C4-2B (cell line): ENCODE measurements around the gene TJP1.
"Not testable (repeated sequence)": the region's sequence is repeated elsewhere in the genome, so short reads cannot be mapped to it uniquely, and the experiment has no call there.

Source experiments
- H3K27ac ChIP-seq: fragments of 450-650 bp; 2 replicates; pipeline ENCODE4 v1.5.1; 2017
- ZFX ChIP-seq: fragments of 450-650 bp; IDR thresholded peaks from 2 replicates; pipeline ENCODE4 v1.6.1; 2017
- TF ChIP-seq, protein P1 (sequence below): fragments of 450-650 bp; conservative IDR thresholded peaks from 2 replicates; pipeline ENCODE4 v1.5.1; 2017; ENCODE audit warnings: mild to moderate bottlenecking

Gene TJP1

DNA sequence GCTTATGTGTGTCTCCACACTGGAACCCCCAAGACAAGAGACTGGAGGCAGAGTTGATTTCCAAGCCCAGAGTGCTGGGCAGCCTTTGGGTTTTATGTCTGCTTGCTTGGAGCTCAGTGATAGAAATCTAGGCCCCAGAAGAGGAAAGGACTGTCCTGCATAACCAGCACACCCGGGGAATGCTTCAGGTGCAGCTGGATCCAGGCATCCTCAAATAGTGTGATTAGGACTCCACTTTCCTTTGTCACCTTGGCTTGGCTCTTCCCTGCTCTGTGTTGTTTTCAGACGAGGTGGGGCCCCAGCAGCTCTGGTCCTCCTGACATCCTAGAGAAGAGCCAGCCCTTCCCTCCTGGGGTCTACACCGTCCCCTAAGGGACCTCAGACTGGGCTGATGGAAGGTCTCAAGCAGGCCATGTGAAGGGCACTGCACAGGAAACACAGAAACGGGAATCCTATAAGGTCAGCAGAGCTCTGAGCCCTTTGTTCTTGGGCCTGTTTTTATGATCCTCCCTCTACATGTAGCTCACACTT, 143.7 kb downstream of the TJP1 start:
- TF ChIP-seq, protein P1, sequence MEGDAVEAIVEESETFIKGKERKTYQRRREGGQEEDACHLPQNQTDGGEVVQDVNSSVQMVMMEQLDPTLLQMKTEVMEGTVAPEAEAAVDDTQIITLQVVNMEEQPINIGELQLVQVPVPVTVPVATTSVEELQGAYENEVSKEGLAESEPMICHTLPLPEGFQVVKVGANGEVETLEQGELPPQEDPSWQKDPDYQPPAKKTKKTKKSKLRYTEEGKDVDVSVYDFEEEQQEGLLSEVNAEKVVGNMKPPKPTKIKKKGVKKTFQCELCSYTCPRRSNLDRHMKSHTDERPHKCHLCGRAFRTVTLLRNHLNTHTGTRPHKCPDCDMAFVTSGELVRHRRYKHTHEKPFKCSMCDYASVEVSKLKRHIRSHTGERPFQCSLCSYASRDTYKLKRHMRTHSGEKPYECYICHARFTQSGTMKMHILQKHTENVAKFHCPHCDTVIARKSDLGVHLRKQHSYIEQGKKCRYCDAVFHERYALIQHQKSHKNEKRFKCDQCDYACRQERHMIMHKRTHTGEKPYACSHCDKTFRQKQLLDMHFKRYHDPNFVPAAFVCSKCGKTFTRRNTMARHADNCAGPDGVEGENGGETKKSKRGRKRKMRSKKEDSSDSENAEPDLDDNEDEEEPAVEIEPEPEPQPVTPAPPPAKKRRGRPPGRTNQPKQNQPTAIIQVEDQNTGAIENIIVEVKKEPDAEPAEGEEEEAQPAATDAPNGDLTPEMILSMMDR, result no peak
- no peak for TF ChIP-seq ZFX
- H3K27ac ChIP-seq, result no peak overlapping the region

DNA sequence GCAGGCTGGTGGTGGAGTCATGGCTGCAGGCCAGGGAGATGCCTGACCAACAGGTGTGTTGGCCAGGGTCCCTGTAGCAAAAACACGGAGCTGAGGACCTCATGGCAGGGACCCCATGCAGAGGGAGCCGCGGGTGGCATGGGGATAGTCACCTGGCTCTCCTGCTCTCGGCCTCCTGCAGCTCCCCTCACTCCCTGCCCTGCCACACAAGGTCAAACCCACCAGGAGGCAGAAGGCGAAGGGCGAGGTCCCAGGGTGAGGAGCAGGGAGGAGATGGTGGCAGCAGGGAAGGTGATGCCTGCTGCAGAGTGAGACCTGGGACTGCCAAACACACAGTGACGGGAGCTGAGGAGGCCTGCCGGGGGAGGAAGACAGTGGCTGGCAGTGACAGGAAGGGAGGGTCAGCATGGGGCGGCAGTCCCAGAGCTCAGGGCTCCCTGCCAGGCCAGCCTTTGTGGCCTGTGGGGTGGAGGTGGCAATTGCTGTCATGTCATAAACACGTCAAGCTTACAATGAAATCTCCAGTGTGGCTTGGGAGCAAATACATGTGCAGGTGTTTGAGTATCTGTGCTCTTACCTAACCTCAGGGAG, 144.3 kb downstream of the TJP1 start:
- H3K27ac ChIP-seq, result no peak overlapping the region
- TF ChIP-seq, protein P1, result no peak
- no peak for TF ChIP-seq ZFX

DNA sequence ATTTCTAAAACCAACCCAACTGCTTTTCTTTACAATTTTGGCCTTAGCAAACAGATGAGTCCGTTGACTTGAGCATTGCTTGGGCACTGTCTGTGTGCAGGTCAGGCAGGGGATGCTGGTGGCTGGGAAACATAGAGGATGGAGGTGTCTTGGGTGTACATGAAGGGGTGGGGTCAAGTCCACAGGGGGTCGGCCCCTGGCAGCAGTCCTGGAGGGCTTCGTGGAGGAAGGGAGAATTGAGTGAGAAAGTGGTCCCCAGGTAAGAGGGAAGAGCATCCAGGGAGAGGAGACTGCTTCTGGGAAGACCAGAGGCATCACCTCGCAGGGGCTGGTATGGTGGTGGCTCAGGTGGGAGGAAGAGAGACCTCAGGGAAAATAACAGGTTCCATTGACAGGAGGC, 144.8 kb downstream of the TJP1 start:
- no peak overlapping the region for H3K27ac ChIP-seq
- no peak for TF ChIP-seq ZFX
- TF ChIP-seq, protein P1, result no peak

DNA sequence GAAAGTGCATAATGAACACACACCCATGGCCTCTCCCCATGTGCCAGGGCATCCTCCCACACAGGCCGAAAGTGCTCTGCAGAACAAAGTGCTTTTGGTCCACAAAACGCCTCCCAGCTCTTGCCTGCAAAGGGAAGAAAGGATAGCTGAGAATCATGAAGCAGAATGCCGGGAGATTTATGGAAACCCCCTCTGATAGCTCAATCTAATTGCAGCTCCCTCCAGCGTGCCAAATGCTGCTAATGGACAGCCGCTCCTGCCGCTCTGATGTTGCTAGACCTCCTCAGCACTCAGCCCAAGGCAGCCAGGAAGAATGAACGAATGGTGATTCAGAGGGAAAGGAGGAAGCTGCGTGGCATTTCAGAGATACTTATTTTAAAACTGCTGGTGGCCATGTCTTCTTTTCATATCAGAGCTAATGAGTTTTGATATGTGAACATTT, 145.3 kb downstream of the TJP1 start:
- TF ChIP-seq ZFX, result no peak
- TF ChIP-seq, protein P1, result no peak
- no peak overlapping the region for H3K27ac ChIP-seq

DNA sequence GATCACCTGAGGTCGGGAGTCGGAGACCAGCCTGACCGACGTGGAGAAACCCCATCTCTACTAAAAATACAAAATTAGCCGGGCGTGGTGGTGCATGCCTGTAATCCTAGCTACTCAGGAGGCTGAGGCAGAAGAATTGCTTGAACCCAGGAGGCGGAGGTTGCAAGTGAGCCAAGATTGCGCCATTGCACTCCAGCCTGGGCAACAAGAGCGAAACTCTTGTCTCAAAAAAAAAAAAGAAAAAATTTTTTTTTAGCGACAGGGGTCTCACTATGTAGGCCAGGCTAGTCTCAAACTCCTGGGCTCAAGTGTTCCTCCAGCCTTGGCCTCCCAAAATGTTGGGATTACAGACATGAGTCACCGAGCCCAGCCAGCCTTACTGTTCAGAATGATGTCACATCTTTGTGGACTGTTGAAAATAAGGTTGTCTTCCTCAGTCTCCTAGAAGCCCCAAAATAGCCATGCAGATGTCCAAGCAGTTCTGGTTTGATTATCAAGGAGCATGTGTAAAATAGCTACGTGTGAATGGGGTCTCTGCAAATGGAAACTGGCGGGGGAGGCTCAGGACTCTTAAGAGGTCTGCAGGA, 145.8 kb downstream of the TJP1 start:
- not testable (repeated sequence) for H3K27ac ChIP-seq

DNA sequence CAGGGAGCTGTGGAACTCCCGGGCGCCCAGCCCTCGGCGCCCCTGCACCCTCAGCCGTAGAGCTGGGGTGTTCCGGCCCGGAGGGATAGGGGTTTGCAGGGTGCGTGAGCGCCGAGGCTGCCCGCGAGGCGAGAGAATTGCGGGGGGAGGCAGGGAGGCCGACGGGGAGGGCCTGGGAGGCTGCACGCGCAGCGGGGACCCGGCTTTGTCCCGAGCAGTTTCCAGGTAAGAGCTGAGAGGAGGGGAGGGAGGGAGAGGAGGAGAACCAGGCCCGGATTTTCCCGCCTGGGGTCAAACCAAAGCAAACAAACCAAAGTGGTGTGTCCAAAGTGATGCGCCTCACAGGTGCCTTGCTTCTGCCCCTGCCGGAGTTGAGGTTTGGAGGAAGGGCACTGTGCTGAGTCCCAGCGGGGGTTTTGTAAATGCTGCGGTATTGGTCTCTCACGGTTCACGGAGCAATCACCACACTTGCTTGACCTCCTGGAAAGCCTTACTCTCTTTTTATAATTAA, 146.4 kb downstream of the TJP1 start:
- no peak overlapping the region for H3K27ac ChIP-seq
- TF ChIP-seq ZFX, result no peak
- TF ChIP-seq, protein P1, result no peak

DNA sequence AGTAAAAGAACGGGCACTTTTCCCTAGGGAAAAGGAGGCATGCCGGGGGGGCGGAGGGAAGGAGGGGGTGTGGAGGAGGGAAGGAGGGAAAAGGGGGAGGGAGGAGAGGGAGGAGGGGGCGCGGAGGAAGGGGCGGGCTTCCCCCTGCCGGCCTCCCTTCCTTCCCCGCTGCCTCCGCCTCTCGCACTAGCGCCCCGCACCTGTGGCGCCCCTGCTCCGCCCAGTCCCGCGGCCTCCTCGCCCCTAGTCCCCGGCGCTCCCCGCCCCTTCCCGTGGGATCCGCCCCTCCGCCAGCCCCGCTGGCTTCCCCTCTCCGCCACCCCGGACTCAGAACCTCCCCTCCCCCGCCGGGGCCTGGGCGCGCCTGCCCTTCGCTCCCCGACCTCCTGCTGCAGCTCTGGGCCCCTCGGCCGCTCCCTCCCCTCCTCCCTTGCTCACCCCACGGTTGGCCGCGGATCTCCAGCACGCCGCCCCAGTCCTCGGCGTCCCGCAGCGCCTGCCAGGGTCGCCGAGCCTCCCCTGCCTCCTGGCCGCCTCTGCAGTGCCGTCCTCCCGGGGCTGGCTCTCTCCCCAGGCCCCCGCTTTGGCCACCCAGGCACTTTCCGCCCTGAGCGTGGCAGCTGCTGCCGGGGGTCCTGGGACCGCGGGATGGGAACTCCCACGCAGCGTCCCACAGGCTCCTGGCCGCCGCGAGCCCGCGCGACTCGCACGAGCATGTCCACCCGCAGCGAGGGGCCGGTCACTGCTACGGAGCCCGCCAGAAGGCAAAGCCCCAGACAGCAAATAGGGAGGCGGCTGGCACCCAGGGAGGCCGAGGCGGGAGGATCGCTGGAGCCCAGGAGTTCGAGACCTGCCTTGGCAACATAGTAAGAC, 147.4 kb downstream of the TJP1 start:
- no peak overlapping the region for H3K27ac ChIP-seq
- no peak for TF ChIP-seq ZFX
- TF ChIP-seq, protein P1, result no peak
